Esophagus muscularis mucosa (tissue), 4 donors: ENCODE results near the gene RRP12.

Source experiments
- CTCF ChIP-seq, 3 experiments: fragments of 200-600 bp in 2 of 3; fragments of 450-650 bp in 1 of 3; sonication (generic) in 2 of 3; IDR thresholded peaks; one replicate each; pipeline ENCODE4 v1.5.1; 2017 to 2019; ENCODE audit warnings: antibody characterized with exemption in 3 of 3, mild to moderate bottlenecking in 2 of 3, moderate library complexity in 1 of 3
- EP300 ChIP-seq: sonication (generic); formaldehyde crosslinking; IDR thresholded peaks from one replicate; pipeline ENCODE4 v1.6.1; 2017; ENCODE audit warnings: antibody characterized with exemption
- POLR2A ChIP-seq: fragments of 450-650 bp; IDR thresholded peaks from one replicate; pipeline ENCODE4 v1.6.1; 2017; ENCODE audit warnings: antibody characterized with exemption, moderate library complexity, mild to moderate bottlenecking, low read depth
- POLR2AphosphoS5 ChIP-seq, 2 donors: sonication (generic); formaldehyde crosslinking; IDR thresholded peaks; one replicate each; pipeline ENCODE4 v1.6.1; 2017; ENCODE audit warnings: antibody characterized with exemption in 2 of 2

GRCh38 chr10:97412891-97413304, 11.8 kb upstream of the RRP12 start:
- TF ChIP-seq POLR2AphosphoS5 (IDR thresholded peaks at IDR 0.05) (no peak), CTCF (IDR thresholded peaks at IDR 0.05) (no peak), POLR2A (no peak), EP300 (no peak)
